ENCODE measurements around the gene GUCY2D.

The GUCY2D gene

GRCh38 chr17:8029121-8029520 is 26.7 kb downstream of the GUCY2D start:
- DNase-seq (ENCODE audit: low read depth), result no peak

DNA sequence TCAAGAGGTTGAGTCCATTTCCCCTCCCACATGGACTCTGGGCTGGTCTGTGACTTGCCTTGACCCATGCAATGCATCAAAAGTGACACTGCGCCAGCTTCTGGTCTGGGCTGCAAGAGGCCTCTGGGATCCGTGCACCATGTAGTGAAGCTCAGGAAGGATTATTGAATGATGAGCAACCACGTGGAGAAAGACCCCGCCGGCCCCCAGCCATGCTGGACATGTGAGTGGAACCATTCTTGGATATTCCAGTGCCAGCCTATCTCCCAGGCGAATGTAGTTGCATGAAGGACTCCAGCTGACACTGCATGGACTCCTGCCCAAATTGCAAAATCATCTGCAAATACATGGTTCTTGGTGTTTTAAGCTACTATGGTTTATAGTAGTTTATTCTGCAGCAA is 28.8 kb downstream of the GUCY2D start:
- TF ChIP-seq CTCF (IDR thresholded peaks at IDR 0.05; ENCODE audit: low read depth, low read length, missing control alignments), result no peak
- no peak for DNase-seq (ENCODE audit: low read depth)
- in situ Hi-C loops (cut with HindIII; ENCODE audit: low sequenced_read_pairs), result no loop called here
- H3K4me3 ChIP-seq (ENCODE audit: low read depth, low read length), result no peak overlapping the region

More at GRCh38 chr17:8029121-8029520, 26.7 kb downstream of the GUCY2D start:
- in situ Hi-C loops (cut with HindIII; ENCODE audit: low sequenced_read_pairs), result no loop called here
- H3K4me3 ChIP-seq (ENCODE audit: low read depth, low read length), result no peak overlapping the region
- TF ChIP-seq CTCF (IDR thresholded peaks at IDR 0.05; ENCODE audit: low read depth, low read length, missing control alignments), result no peak

DNA sequence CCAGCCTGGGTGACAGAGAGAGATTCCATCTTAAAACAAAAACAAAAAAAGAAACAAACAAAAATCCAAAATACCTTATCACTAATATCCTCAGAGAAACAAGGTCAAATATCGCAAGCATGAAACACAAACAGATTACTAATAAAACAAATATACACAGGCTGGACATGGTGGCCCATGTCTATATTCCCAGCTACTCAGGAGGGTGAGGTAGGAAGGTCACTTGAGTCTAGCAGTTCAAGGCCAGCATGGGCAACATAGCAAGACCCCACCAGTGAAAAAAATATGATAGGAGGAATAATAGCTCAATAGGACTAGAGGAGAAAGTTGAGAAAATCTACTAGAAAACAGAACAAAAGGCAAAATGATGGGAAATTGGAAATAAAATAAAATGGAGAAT is 29.5 kb downstream of the GUCY2D start:
- DNase-seq (ENCODE audit: low read depth), result no peak
- TF ChIP-seq CTCF (IDR thresholded peaks at IDR 0.05; ENCODE audit: low read depth, low read length, missing control alignments), result no peak
- in situ Hi-C loops (cut with HindIII; ENCODE audit: low sequenced_read_pairs), result no loop called here
- no peak overlapping the region for H3K4me3 ChIP-seq (ENCODE audit: low read depth, low read length)

DNA sequence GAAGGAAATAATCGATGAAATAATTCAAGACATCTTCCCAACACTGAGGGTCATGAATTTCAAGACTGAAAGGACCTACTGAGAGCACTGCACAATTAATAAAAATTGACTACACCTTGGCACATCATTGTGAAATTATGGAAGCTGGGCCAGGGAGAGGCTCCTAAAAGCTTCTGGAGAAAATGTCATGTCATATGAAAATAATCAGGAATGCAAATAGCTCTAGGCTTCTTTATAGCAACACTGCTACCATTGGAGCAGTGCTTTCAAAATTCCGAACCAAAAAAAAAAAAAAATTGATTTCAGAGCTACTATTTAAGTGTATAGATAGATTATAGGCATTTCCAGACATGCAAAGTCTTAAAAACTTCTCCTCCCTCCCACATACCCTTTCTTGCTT is 30.0 kb downstream of the GUCY2D start:
- no peak overlapping the region for H3K4me3 ChIP-seq (ENCODE audit: low read depth, low read length)
- no peak for TF ChIP-seq CTCF (IDR thresholded peaks at IDR 0.05; ENCODE audit: low read depth, low read length, missing control alignments)
- DNase-seq (ENCODE audit: low read depth), result no peak
- in situ Hi-C loops (cut with HindIII; ENCODE audit: low sequenced_read_pairs), result no loop called here

DNA sequence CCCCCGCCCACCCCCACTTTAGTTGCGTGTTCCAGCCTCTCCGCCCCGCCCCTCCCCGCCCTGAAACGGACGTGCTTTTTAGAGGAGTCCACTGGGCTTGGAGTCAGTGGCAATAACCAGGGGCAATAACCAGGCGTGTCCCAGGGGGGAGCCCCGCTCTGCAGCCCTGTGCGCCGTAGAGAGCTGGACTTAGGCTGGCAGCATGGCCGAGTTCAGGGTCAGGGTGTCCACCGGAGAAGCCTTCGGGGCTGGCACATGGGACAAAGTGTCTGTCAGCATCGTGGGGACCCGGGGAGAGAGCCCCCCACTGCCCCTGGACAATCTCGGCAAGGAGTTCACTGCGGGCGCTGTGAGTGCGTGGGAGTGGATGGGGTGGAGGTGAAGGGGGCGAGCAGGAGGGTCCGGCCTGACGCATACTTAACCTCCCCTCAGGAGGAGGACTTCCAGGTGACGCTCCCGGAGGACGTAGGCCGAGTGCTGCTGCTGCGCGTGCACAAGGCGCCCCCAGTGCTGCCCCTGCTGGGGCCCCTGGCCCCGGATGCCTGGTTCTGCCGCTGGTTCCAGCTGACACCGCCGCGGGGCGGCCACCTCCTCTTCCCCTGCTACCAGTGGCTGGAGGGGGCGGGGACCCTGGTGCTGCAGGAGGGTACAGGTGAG is 36.7 kb downstream of the GUCY2D start, which contains the start of gene ALOX15B:
Gene ALOX15B, plus strand, starts transcription at position 106 of the 657 bp plus-strand sequence. Its CDS starts 97 bp downstream, at position 203.
- in situ Hi-C loops (cut with HindIII; ENCODE audit: low sequenced_read_pairs), result no loop called here
- DNase-seq (ENCODE audit: low read depth), result no peak
- no peak within 1 kb of the TSS for H3K4me3 ChIP-seq (ENCODE audit: low read depth, low read length)
- no peak for TF ChIP-seq CTCF (IDR thresholded peaks at IDR 0.05; ENCODE audit: low read depth, low read length, missing control alignments)

- TF ChIP-seq CTCF (IDR thresholded peaks at IDR 0.05; ENCODE audit: low read depth, low read length, missing control alignments), result no peak
- no peak overlapping the region for H3K4me3 ChIP-seq (ENCODE audit: low read depth, low read length)
- in situ Hi-C loops (cut with HindIII; ENCODE audit: low sequenced_read_pairs), result no loop called here
- no peak for DNase-seq (ENCODE audit: low read depth)
Measured at GRCh38 chr17:8039611-8040168, 37.3 kb downstream of the GUCY2D start.

Data from astrocyte of the cerebellum (primary cell).